K562 (cell line): ENCODE measurements around the gene PPP1R14D. TPM values are rescaled to one million over a fixed set of nuclear protein-coding genes. Genes with fewer than 3 reads are reported as not detected.
A peak's percentile ranks its signal among the peaks of the same experiment; 100 is the strongest.

Experiments
- CEBPZ ChIP-seq: fragments of 150-350 bp; IDR thresholded peaks from 2 replicates; pipeline ENCODE4 v1.6.1; 2014; ENCODE audit warnings: low read depth, mild to moderate bottlenecking, low read length, borderline replicate concordance
- E2F1 ChIP-seq: sonication (generic); formaldehyde crosslinking; IDR thresholded peaks from 2 replicates; pipeline ENCODE4 v1.8.1; 2023; ENCODE audit warnings: mild to moderate bottlenecking, missing genetic modification reagents, moderate library complexity
- FOXO4 ChIP-seq: fragments of 450-650 bp; formaldehyde crosslinking; IDR thresholded peaks from 2 replicates; pipeline ENCODE4 v1.4.0; 2020; ENCODE audit warnings: mild to moderate bottlenecking, moderate library complexity
- GABPB2 ChIP-seq: fragments of 250-450 bp; sonication (Bioruptor Pico); conservative IDR thresholded peaks from 2 replicates; pipeline ENCODE4 v1.5.1; 2021; ENCODE audit warnings: mild to moderate bottlenecking
- PTRF ChIP-seq: fragments of 450-650 bp; IDR thresholded peaks from 2 replicates; pipeline ENCODE4 v1.6.1; 2016; ENCODE audit warnings: mild to moderate bottlenecking, missing genetic modification characterization, missing compliant biosample characterization
- RBBP5 ChIP-seq: fragments of 200-600 bp; sonication (generic); IDR thresholded peaks from 2 replicates; pipeline ENCODE4 v1.6.1; 2012; ENCODE audit warnings: borderline replicate concordance, mild to moderate bottlenecking, low read length, control low read depth, inconsistent platforms; ENCODE audit not compliant: insufficient read depth, poor library complexity, severe bottlenecking
- RCOR1 ChIP-seq, 2 experiments: IDR thresholded peaks; 2 replicates each; pipeline ENCODE4 v1.6.1; 2012; ENCODE audit warnings: low read depth in 2 of 2, low read length in 2 of 2, borderline replicate concordance in 1 of 2, improper control_type of control experiment in 1 of 2
- RFX7 ChIP-seq: fragments of 250-450 bp; sonication (Bioruptor Pico); IDR thresholded peaks from 2 replicates; pipeline ENCODE4 v1.5.1; 2021; ENCODE audit warnings: mild to moderate bottlenecking
- SUPT5H ChIP-seq: fragments of 450-650 bp; IDR thresholded peaks from 2 replicates; pipeline ENCODE4 v1.6.1; 2016
- TCF7 ChIP-seq: sonication (generic); IDR thresholded peaks from 2 replicates; pipeline ENCODE4 v1.6.1; 2016; ENCODE audit warnings: antibody characterized with exemption, borderline replicate concordance
- ZFX ChIP-seq: sonication (generic); formaldehyde crosslinking; IDR thresholded peaks from 2 replicates; pipeline ENCODE4 v1.8.0; 2022; ENCODE audit warnings: mild to moderate bottlenecking, missing genetic modification reagents, moderate library complexity
- ZNF175 ChIP-seq: fragments of 200-800 bp; sonication (Bioruptor generic); IDR thresholded peaks from 2 replicates; pipeline ENCODE4 v1.6.1; 2016; ENCODE audit warnings: low read depth, mild to moderate bottlenecking, missing genetic modification characterization, missing compliant biosample characterization
- ZNF589 ChIP-seq: fragments of 200-800 bp; sonication (Bioruptor generic); IDR thresholded peaks from 2 replicates; pipeline ENCODE4 v1.6.1; 2016; ENCODE audit warnings: low read depth, missing genetic modification characterization, missing compliant biosample characterization
- ZNF655 ChIP-seq: fragments of 250-450 bp; sonication (Bioruptor Pico); IDR thresholded peaks from 2 replicates; pipeline ENCODE4 v1.5.0; 2021
- polyA plus RNA-seq, 8 experiments: library from polyadenylated mRNA; depleted of rRNA in 4 of 8; stranded (reverse) in 5 of 8; unstranded in 3 of 8; fragments of >200 nt; fragmentation: Nextera tagmentation in 2 of 8; fragmentation: Illumina TruSeq in 1 of 8; extraction: Ambion mirVana in 2 of 8; extraction: Trizol in 1 of 8; gene quantifications; 2 replicates each; pipeline versions ENCODE4 v1.2.1 to v1.2.3, GENCODE V29; 2011 to 2014; ENCODE audit warnings: inconsistent platforms in 1 of 8, missing spikeins in 1 of 8
- total RNA-seq, 7 experiments: library from RNA; depleted of rRNA in 6 of 7; stranded (reverse); fragments of >200 nt in 6 of 7; fragmentation: Illumina TruSeq in 2 of 7; extraction: Trizol in 2 of 7; gene quantifications; 2 replicates each; pipeline versions ENCODE4 v1.2.1 to v1.2.3, GENCODE V29; 2011 to 2021; ENCODE audit warnings: low replicate concordance in 1 of 7

PPP1R14D gene
- total and polyA plus RNA-seq, 9 of the 15 experiments (the other 6 are each of a cell fraction or from before 2014, with no cell fraction given) = 0.11 to 0.18 TPM; not detected in 7

GRCh38 chr15:40807028-40807887 is 21.2 kb downstream of the PPP1R14D start, which contains the start of the genes DNAJC17 and ZFYVE19 (continued):
- TF ChIP-seq RBBP5 = peak; percentile 84
- TF ChIP-seq ZNF655 (CRISPR knock-in tag) = no peak
- TF ChIP-seq RCOR1 (IDR thresholded peaks at IDR 0.05; ENCODE audit: borderline replicate concordance in 1 of 2, low read depth in 2 of 2, low read length in 2 of 2) = no peak
- no peak; the same call in 1 of the 2 replicates for TF ChIP-seq GABPB2 (CRISPR knock-in tag)
- TF ChIP-seq ZNF589 = no peak
- no peak for TF ChIP-seq FOXO4 (CRISPR knock-in tag)
- peak; percentile 86 for TF ChIP-seq SUPT5H
- peak; percentile 97 for TF ChIP-seq ZFX
- no peak for TF ChIP-seq RFX7 (CRISPR knock-in tag)
- peak; percentile 77; the same call in 1 of the 2 replicates for TF ChIP-seq ZNF175 (CRISPR knock-in tag)
- no peak for TF ChIP-seq CEBPZ
- 0 out of 2 replicates have a peak, but pooled peaks have one; percentile 13 for TF ChIP-seq TCF7
- no peak for TF ChIP-seq E2F1 (CRISPR knock-in tag)
- TF ChIP-seq PTRF (tag) = no peak
